ENCODE data around the gene UNC5A. TPM values are rescaled to one million over a fixed set of nuclear protein-coding genes. Genes with fewer than 3 reads are reported as not detected.

The UNC5A gene
- 0.28 and 0.60 TPM in 2 replicates for total RNA-seq (2014; rRNA removed; shearing (Covaris generic))

DNA sequence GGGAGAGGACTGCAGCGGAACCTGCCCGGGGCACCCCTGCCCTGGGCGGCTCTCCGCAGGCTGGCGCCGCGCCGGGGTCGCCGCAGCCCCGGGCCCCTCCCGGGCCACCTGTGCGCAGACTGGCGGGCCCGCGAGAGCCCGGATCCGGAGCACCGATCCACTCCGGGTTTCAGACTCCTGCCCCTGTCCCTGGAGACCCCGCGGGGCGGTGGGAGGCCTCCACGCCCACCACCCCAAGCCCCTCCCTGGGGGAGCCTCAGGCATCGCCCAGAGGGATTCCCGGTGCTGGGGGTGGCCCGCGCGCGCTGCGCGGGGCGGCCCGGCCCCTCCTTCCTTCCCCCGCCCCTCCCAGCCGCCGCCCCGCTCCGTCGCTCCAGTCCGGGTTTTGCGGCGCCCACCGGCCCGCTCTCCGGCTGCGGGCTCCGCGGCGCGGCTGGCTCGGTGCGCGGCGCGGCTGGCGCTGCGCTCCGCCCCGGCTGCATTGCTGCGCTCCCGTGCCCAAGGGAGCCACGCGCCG, at the start of gene UNC5A:
UNC5A (plus strand) TSS at position 479 of the 517 bp plus-strand sequence. CDS start 192 bp downstream, outside the sequence.
- DNase-seq (ENCODE audit: low spot score) = no peak

DNA sequence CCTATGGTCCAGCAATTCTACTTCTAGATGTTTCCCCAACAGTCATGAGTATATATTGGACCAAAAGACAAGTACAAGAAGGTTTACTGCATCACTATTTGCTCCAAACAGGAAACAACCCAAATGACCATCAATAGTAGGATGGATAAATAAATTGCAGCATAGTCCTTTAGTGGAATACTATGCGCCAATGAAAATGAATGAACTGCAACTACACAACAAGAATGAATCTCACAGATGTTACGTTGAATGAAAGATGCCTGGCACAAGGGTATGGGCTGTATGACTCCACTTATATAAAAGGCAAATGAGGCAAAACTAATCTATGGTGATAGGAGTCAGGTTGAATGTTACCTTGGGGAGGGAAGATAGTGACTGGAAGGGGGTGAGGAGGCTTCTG, 48.6 kb upstream of the UNC5A start:
- DNase-seq (ENCODE audit: low spot score) = no peak

DNA sequence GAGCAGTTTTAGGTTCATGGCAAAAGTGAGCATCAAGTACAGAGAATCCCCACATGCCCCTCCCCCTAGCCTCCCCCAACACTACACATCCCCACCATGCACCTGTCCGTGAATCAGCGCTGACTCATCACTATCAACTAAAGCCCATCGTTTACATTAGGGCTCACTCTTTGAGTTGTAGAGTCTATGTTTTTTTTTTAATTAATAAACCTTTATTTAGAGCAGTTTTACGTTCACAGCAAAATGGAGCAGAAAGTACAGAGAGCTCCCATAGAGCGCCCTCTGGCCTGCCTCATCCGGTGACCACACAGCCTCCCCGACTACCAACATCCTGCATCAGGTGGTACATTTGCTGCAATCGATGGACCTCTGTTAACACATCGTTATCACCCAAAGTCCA, 47.9 kb upstream of the UNC5A start:
- DNase-seq (ENCODE audit: low spot score) = no peak

DNA sequence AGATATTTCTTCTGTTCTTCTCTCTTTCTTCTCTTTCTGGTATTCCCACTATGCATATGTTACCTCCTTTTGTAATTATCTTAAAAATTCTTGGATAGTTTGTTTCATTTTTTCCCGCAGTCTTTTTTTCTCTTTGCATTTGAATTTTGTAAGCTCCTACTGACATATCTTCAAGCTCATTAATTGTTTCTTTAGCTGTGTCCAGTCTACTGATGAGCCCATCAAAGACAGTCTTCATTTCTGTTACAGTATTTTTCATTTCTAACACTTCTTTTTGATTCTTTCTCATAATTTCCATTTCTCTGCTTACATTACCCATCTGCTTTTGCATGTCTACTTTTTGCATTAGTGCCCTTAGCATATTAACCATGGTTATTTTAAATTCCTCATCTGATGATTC, 44.7 kb upstream of the UNC5A start:
- no peak for DNase-seq (ENCODE audit: low spot score)

DNA sequence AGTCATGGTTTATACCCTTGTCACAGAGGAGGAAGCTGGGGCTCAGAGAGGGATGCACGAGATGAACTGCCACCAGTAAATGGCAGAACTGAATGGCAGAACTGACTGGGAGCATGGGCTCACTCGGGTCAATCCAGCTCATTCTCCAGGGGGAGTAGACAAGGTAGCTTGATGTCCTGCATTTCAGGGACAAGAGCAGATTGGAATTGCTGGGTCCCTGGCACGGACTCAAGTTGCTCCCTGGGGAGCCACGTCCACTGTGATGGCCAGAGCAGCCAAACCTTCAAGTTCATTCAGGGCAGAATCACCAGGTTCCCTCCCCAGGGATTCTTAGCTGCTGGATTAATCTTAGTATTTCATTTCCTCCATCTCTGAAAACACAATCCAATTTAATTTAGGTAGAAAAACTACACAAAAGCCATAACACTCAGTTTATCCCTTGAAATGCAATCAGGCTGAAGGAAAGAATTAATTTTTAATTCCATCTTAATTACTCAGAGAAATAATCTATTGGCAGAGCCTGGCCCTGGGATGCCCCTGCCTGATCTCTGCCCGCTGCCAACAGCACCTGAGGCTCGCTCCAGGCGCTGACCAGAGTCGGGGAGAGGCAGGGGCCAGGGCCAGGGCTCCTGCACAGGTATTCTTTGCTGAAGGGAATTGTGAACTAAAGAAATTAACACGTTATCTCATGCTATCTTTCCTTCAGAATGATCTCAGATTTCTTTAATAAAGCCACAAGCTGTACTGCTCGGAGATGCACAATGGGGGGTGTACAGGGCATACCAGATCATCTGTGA, 42.0 kb upstream of the UNC5A start:
- no peak for DNase-seq (ENCODE audit: low spot score)

DNA sequence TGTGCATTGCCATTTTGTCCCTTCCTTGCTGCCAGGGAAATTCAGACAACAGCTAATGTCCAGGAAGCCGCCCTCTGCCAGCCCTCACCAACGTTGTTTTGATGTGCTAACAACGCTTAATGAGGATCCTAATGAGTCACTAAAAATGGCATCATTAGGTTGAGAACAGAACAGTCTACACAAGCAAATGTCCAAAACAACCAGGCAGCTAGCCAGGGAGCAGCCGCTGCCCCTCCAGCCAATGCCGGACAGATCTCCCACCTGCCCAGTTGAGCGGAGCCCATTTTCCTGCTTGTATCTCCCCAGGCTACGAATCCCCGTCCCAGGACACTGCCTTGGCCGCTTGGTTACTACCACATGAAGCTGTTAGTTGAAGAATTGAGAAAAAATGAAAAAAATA, 40.4 kb upstream of the UNC5A start:
- no peak for DNase-seq (ENCODE audit: low spot score)

DNA sequence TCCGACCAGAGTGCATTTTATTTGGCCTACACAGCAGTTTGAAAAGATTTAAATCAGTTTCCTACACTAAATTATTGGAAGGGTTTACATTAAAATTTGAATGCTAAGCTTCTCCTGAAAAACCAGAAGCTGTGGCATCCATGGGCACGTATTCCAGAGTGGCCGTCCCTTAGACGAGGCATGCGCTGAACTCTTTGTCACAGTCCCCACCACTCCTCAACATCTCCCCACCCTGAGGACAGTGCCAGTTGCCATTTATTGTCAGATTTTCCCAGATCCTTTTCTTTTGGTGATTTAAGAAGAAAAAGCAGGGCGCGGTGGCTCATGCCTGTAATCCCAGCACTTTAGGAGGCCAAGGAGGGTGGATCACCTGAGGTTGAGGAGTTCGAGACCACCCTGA, 39.9 kb upstream of the UNC5A start:
- DNase-seq (ENCODE audit: low spot score) = no peak

DNA sequence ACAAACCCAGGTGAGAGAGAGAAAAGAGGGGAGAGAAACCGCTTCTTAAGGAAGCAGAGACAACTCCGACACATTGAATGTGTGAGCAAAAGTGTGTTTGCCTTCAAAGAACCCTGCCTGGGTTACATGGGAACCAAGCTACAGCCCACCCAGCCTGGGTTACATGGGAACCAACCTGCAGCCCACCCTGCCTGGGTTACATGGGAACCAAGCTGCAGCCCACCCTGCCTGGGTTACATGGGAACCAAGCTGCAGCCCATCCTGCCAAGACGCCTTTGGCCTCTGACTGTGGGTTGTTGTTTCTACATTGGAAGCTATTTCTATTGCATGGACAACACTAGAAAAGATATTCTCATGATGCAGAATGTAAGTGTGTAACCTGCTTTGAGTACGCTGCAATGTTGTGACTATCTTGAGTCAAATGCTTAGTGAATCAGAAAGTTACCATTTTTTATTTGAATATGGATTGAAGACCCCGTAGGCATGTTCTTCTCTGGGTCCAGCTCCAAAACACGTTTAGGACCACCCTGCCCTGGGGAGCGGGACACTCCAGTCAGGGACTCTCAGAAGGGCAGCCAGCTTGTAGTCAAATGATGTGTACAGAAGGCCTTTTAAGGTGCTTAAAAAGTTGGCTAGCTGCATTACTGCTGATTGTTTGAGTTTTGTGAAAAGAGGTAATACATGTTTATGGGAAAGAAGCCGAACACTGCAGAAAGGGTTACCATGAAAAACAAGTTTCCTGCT, 39.1 kb upstream of the UNC5A start:
- DNase-seq (ENCODE audit: low spot score) = no peak

DNA sequence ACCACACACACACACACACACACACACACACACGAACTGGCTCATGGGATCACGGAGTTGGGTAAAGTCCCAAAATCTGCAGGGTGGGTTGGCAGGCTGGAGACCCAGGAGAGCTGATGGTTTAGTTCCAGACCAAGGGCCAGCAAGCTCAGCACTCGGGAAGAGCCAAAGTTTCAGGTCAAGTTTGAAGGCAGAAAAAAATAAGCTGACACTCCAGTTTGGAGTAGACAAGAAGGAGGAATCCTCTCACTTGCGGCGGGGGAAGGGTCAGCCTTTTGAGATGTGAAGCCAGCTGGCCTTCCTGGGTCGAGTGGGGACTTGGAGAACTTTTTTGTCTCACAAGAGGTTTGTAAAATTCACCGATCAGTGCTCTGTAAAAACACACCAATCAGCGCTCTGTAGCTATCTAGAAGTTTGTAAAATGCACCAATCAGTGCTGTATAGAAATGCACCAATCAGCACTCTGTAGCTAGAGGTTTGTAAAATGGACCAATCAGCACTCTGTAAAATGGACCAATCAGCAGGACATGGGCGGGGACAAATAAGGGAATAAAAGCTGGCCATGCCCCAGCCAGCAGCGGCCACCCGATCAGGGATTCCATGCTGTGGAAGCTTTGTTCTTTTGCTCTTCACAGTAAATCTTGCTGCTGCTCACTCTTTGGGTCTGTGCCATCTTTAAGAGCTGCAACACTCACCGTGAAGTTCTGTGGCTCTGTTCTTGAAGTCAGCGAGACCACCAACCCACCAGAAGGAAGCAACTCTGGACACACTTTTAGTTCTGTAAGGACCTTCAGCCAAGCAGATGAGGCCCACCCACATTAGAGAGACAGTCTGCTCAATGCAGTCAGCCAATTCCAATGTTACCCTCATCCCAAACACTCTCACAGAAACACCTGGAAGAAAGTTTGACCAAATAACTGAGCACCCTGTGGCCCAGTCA, 37.8 kb upstream of the UNC5A start:
- DNase-seq (ENCODE audit: low spot score) = no peak

DNA sequence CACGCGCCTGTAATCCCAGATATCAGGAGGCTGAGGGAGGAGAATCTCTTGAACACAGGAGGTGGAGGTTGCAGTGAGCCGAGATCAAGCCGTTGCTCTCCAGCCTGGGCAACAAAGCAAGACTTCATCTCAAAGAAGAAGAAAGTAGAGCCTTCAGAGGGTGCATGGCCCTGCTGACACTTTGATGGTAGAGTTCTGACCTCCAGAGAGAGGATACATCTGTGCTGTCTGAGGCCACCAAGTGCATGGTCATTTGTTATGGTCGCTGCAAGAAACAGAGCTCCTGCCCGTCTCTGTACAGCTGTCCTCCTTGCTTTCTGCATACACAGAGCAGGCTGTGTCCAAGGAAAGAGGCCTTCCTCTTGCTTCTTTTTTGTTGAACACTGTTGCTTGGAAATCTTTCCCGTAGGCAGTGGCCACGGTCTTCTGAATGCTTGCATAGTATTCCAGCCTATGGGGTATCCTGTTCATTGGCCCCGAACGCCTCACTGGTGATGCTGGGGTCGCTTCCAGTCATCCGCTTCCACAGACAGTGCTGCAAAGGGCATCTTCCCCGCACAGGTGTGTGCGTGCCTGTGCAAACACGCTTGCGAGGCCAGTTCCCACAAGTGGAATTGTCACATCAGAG, 36.8 kb upstream of the UNC5A start:
- no peak for DNase-seq (ENCODE audit: low spot score)

DNA sequence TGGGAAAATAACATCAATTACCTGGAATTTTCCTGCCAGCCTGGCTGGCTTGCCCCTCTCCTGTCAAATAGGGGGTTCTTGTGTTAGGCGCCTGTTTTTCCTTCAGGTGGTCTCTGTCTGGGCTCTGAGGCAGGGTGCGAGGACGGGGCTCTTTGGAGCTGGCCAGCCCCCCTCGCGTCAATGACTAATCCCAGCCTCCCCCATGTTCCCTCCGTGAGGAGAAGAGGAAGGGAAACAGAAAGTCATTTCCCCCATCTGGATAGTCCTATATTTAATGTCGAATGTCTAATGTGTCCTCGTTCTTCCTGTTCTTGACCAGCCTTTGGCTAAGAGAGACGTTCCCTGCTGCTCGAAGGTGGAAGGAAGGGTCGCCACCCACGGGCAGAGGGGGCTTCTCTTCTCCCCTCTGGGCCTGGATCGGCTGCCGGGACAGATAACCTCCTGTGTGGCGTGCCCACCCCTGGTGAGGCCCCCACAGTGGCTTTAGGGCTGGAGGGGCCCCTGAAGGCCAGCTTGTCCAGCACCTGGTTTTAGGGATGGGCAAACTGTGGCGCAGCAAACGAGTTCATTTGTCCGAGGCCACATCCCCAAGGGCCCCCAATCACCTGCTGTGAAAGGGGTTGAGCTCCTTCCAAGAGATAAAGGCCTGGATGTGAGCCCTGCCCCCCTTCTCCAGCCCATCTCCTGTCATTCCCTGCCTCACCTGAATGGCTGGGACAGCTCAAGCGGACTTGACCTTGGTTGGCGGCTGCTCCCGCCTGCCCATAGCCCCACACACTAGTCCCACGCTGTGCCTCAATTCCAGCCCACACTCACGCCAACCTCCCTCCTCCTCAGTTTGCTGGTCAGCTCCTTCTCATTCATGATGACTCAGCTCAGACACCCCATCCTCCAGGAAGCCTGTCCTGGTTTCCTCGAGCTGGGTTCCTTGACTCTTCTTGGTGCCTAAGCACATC, 35.9 kb upstream of the UNC5A start:
- no peak for DNase-seq (ENCODE audit: low spot score)

DNA sequence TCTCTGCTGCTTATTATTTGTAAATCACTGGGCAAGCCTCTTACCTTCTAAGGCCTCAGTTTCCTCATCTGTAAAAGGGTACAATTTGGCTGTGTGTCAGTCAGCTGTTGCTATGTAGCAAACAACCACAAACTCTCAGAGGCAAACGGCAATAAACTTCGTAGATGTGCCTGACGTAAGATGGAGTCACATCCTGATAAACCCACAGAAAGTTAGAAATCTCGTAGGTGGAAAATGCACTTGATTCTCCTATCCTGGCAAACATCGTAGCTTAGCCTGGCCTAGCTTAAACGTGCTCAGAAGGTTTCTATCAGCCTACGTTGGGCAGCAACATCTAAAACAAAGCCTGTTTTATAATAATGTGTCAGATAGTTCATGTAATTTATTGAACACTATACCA, 35.0 kb upstream of the UNC5A start:
- DNase-seq (ENCODE audit: low spot score) = no peak

DNA sequence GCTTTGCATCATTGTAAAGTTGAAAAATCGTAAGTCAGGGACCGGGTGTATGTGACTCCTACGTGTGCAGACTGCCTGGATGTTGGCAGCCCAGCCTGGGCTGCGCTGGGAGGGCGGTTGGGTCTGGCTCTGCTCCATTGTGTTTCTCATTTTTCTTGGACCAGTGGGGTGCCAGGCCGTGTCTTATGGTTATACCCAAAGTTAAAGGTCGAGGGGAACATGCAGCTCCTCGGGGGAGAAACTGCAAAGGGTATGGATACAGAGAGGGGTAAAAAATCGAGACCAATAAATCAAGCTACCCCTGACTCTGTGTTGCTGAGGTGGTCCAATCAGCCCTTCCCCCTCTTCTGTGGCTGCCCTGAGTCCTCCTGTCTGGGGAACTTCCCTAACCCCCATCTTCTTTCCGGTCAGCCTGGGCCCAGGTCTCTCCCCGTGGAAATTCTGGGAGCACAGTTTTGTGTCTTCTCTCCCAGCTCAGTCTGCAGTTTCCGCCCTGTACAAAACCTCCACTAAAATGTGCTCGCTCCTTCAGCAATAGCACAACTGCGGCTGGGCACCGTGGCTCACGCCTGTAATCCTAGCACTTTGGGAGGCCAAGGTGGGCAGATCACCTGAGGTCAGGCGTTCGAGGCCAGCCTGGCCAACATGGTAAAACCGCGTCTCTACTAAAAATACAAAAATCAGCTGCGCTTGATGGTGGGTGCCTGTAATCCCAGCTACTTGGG, 34.1 kb upstream of the UNC5A start:
- no peak for DNase-seq (ENCODE audit: low spot score)

DNA sequence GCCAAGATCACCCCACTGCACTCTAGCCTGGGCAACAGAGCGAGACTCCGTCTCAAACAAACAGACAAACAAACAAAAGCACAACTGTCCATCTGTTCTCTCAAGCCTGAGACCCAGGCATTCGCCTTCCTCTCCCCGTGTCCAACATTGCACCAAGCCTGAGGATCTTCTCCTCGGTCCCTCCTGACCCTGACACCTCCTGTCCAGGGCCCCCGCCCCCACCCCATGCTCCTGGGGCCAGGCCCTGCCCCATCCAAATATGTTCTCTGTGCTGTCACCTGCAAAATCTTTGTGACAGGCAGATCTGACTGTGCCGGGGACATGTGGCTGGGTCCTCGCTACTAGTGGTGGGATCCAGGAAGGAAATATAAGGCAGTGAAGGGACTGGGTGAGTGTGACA, 33.4 kb upstream of the UNC5A start:
- no peak for DNase-seq (ENCODE audit: low spot score)

DNA sequence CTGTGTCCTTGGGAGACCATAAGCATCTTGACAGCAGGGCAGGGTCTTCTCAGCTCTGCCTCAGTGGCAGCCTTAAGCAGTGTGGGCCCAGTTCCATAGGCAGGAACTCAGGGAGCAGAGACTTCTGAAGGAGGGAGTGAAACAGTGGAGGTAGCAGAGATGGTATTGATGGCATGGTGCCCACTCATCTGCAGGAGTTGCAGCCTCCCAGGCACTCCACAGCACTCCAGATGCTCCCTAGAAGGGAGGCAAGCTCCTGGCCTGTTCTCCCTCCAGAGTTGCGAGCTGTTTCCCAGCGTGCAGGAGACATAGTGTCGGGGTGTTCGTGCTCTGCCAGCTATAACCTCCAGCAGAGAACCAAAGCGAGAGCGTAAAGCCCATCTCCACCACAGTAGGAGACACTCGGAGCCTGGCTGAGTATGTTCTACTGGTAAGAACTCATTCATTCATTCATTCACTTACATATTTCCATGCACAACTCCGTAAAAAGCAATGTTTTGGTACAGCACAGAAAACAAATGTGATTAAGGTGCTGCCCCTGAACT, 31.4 kb upstream of the UNC5A start:
- DNase-seq (ENCODE audit: low spot score) = no peak

DNA sequence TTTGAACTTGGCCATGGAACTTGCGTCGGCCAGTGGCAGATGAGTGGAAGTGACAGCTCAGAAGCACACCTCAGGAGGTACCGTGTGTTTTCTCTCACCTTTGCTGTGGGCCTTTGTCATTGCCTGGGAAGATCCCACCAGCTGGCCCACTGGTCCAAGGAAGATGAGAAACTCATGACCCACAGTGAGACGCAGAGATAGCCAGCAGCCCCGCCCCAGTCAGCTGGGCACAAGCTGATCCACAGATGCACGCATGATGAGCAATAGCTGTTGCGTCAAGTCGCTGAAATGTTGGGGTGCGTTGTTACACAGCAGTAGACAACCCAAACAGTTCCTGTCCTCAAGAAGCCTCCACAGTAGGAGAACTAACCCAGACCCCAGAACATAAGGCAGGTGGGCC, 30.8 kb upstream of the UNC5A start:
- DNase-seq (ENCODE audit: low spot score) = no peak

DNA sequence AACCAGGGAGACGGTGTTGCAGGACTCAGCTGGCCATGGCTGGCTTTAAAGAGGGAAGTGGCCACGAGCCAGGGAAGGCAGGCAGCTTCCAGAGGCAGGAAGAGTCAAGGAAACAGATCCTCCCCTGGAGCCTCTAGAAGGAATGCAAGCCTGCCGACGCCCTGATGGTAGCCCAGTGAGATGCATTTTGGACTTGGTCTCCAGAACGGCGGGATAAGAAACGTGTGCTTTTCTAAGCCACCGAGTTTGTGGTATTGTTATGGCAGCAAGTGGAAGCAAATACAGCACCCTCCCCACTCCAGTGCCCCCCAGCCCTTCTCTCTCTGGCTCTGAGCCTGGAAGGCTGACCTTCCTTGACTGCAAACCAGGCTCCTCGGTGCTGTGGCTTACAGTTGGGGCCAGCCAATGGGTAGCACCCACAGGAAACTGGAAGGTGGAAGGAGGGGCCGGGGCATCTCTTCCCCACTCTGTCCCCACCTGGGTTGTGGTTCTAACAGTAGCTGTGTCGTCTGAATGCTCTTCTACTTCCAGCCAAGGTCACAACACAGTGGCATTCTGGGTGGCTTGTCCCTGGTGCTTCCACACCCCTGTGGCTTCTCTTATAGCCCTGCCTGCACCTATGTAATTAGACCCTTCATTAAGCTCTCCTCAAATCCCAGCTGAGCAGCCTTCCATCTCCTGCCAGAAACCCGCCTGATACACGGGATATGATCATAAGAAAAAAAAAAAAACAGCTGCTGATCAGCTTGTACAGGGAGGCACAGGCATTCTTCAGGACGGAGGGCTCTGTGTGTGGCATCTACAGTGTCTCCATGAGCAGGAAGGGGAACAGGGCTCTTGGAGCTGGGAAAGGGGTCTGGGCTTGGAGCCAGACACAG, 29.9 kb upstream of the UNC5A start:
- DNase-seq (ENCODE audit: low spot score) = no peak

DNA sequence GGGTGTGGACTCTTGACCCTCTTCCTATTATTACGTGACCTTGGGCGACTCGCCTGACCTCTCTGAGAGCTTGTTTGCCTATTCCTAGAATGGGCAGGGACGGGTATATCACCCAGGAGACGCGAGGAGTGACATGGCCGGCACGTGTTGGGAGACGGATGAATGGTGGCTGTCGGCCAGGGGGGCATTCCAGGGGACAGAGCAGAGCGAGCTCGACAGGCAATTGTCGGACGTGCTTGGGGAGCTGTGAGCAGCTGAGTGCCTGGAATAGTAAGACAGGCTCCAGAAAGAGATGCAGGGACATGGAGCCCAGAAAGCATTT, 29.3 kb upstream of the UNC5A start:
- no peak for DNase-seq (ENCODE audit: low spot score)

All from HT-29 (cell line).